Panc1 (cell line): ENCODE results near the gene IGFN1. TPM values are rescaled to one million over a fixed set of nuclear protein-coding genes. Genes with fewer than 3 reads are reported as not detected.

Experiments
- ATAC-seq: fragments of 200-7000 bp; cut with Tn5 transposase; 2 replicates; pipeline ENCODE4 v1.9.1; 2020; ENCODE audit warnings: mild to moderate bottlenecking, moderate library complexity
- BruUV-seq: library from RNA; stranded (reverse); fragments of 400-500 nt; replicated peaks from 2 replicates; lab custom pipeline; 2021; lab: Mats Ljungman, UMichigan
- CTCF ChIA-PET: fragments of 300-600 bp; sonication (Branson Sonifier 250); formaldehyde crosslinking; loops from one replicate; lab custom pipeline; 2022; ENCODE audit warnings: antibody characterized with exemption; lab: Charles Lee
- POLR2A ChIA-PET: fragments of 300-600 bp; sonication (Branson Sonifier 250); formaldehyde crosslinking; loops from one replicate; lab custom pipeline; 2022; ENCODE audit warnings: antibody characterized with exemption; lab: Charles Lee
- DNase-seq: peaks from one replicate; pipeline ENCODE4 v3.0.0-alpha.2; 2010; ENCODE audit warnings: low read depth, low spot score
- H3K27ac ChIP-seq: 2 replicates; pipeline ENCODE4 v1.5.1; 2011; ENCODE audit warnings: mild to moderate bottlenecking, low read length, inconsistent platforms
- H3K27me3 ChIP-seq: fragments of 200-500 bp; sonication (Bioruptor generic); 2 replicates; pipeline ENCODE4 v1.6.0; 2014; ENCODE audit warnings: low read length, inconsistent platforms; ENCODE audit not compliant: control insufficient read depth, insufficient read depth
- H3K36me3 ChIP-seq: fragments of 200-500 bp; sonication (Bioruptor generic); 2 replicates; pipeline ENCODE4 v1.5.1; 2014; ENCODE audit warnings: inconsistent platforms, mild to moderate bottlenecking, low read length, moderate library complexity; ENCODE audit not compliant: control insufficient read depth, insufficient read depth
- H3K4me1 ChIP-seq: 2 replicates; pipeline ENCODE4 v1.5.1; 2011; ENCODE audit warnings: inconsistent platforms, mild to moderate bottlenecking, low read length, moderate library complexity; ENCODE audit not compliant: control insufficient read depth, insufficient read depth
- H3K4me3 ChIP-seq, 2 experiments: 2 replicates each; pipeline ENCODE4 v1.5.1; 2011 to 2012; ENCODE audit warnings: low read depth in 2 of 2, low read length in 2 of 2, mild to moderate bottlenecking in 2 of 2, inconsistent platforms in 1 of 2, moderate library complexity in 1 of 2
- H3K9me3 ChIP-seq: fragments of 200-500 bp; sonication (Bioruptor generic); 2 replicates; pipeline ENCODE4 v1.5.1; 2014; ENCODE audit warnings: low read depth, mild to moderate bottlenecking, inconsistent platforms, low read length, moderate library complexity; ENCODE audit not compliant: control insufficient read depth, insufficient read depth
- POLR2AphosphoS5 ChIP-seq: IDR thresholded peaks from 2 replicates; pipeline ENCODE4 v1.6.1; 2012; ENCODE audit warnings: mild to moderate bottlenecking, low read depth, low read length, moderate library complexity
- REST ChIP-seq, 2 experiments: IDR thresholded peaks; 2 replicates each; pipeline ENCODE4 v1.6.1; 2011 to 2012; ENCODE audit warnings: low read depth in 2 of 2, control low read depth in 1 of 2, low read length in 1 of 2, mild to moderate bottlenecking in 1 of 2, moderate library complexity in 1 of 2; ENCODE audit not compliant: insufficient read depth in 1 of 2
- SIN3A ChIP-seq: IDR thresholded peaks from 2 replicates; pipeline ENCODE4 v1.6.1; 2012; ENCODE audit warnings: low read depth, mild to moderate bottlenecking, low read length, moderate library complexity, borderline replicate concordance; ENCODE audit not compliant: insufficient read depth
- TCF7L2 ChIP-seq: IDR thresholded peaks from 2 replicates; pipeline ENCODE4 v1.6.1; 2011; ENCODE audit warnings: mild to moderate bottlenecking, low read depth, low read length, inconsistent platforms
- in situ Hi-C: cut with HindIII; loops from 2 replicates; pipeline ENCODE4 v1.10.0; 2016; ENCODE audit warnings: low sequenced_read_pairs, low pct_unique_long_range_greater_than_20kb
- intact Hi-C: fragments of 100-400 bp; cut with micrococcal nuclease; formaldehyde crosslinking; loops from one replicate; pipeline ENCODE4 v1.10.0; 2022; ENCODE audit not compliant: unreplicated experiment
- total RNA-seq: library from RNA; stranded (reverse); gene quantifications from one replicate; pipeline ENCODE4 v1.2.1, GENCODE V29; 2021; ENCODE audit not compliant: unreplicated experiment
- TF ChIP-seq, protein P1 (sequence below): fragments of 450-650 bp; IDR thresholded peaks from 2 replicates; pipeline ENCODE4 v1.5.1; 2017; ENCODE audit warnings: mild to moderate bottlenecking

The IGFN1 gene
- total RNA-seq, 1 experiment from 2014 or later: not detected

GRCh38 chr1:201186192-201186591 lies 4.4 kb upstream of the IGFN1 start:
- H3K27ac ChIP-seq: no peak overlapping the region
- no peak for TF ChIP-seq POLR2AphosphoS5
- TF ChIP-seq REST (IDR thresholded peaks at IDR 0.05; ENCODE audit: insufficient read depth in 1 of 2, low read depth in 2 of 2, low read length in 1 of 2): no peak
- TF ChIP-seq TCF7L2: no peak
- TF ChIP-seq, protein P1, sequence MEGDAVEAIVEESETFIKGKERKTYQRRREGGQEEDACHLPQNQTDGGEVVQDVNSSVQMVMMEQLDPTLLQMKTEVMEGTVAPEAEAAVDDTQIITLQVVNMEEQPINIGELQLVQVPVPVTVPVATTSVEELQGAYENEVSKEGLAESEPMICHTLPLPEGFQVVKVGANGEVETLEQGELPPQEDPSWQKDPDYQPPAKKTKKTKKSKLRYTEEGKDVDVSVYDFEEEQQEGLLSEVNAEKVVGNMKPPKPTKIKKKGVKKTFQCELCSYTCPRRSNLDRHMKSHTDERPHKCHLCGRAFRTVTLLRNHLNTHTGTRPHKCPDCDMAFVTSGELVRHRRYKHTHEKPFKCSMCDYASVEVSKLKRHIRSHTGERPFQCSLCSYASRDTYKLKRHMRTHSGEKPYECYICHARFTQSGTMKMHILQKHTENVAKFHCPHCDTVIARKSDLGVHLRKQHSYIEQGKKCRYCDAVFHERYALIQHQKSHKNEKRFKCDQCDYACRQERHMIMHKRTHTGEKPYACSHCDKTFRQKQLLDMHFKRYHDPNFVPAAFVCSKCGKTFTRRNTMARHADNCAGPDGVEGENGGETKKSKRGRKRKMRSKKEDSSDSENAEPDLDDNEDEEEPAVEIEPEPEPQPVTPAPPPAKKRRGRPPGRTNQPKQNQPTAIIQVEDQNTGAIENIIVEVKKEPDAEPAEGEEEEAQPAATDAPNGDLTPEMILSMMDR: no peak
- TF ChIP-seq SIN3A: no peak
- DNase-seq (no peak), ATAC-seq (no peak)
- H3K27me3 ChIP-seq: peaks cover 12% of the 10 kb centered on the region
- no peaks in the 10 kb centered on the region for H3K36me3 ChIP-seq
- BruUV-seq: no TSS peak
- H3K4me3 ChIP-seq: no peak overlapping the region
- in situ Hi-C loops: no loop called here
- intact Hi-C loops: no loop called here
- H3K9me3 ChIP-seq: no peaks in the 10 kb centered on the region
- ChIA-PET POLR2A (no interaction called here), CTCF (interaction anchor here (1.0 kb wide), 1 partner anchor 10 kb away, joined by 4 read pairs; no protein-coding TSS in a partner anchor)
- no peaks in the 10 kb centered on the region for H3K4me1 ChIP-seq

GRCh38 chr1:201189085-201189484 lies 1.5 kb upstream of the IGFN1 start:
- no peaks in the 10 kb centered on the region for H3K36me3 ChIP-seq
- no peak for DNase-seq
- H3K4me3 ChIP-seq: no peak overlapping the region
- CTCF ChIA-PET: no interaction called here
- no peak for ATAC-seq
- intact Hi-C loops: no loop called here
- TF ChIP-seq SIN3A (no peak), TCF7L2 (no peak), REST (IDR thresholded peaks at IDR 0.05; ENCODE audit: insufficient read depth in 1 of 2, low read depth in 2 of 2, low read length in 1 of 2) (no peak), POLR2AphosphoS5 (no peak)
- TF ChIP-seq, protein P1: no peak
- POLR2A ChIA-PET: no interaction called here
- in situ Hi-C loops: no loop called here
- no TSS peak for BruUV-seq
- peaks cover 2% of the 10 kb centered on the region; the same call in 1 of the 2 replicates for H3K27me3 ChIP-seq
- H3K27ac ChIP-seq: no peak overlapping the region
- H3K4me1 ChIP-seq: no peaks in the 10 kb centered on the region
- H3K9me3 ChIP-seq: no peaks in the 10 kb centered on the region
